ENCODE data around the gene CD109.
A peak's percentile ranks its signal among the peaks of the same experiment; 100 is the strongest.

The CD109 gene

GRCh38 chr6:73857341-73857890, 161.4 kb downstream of the CD109 start:
- Mint-ChIP-seq H3K9me3 (peaks cover 5% of the 10 kb centered on the region), H3K27me3 (ENCODE audit: low read depth) (no peaks in the 10 kb centered on the region), H3K4me1 (peaks cover 30% of the 10 kb centered on the region)

GRCh38 chr6:73858376-73858775, 162.4 kb downstream of the CD109 start:
- H3K27ac Mint-ChIP-seq = no peak overlapping the region
- no peaks in the 10 kb centered on the region for H3K27me3 Mint-ChIP-seq (ENCODE audit: low read depth)
- TF ChIP-seq CTCF (IDR thresholded peaks at IDR 0.05; ENCODE audit: unreplicated experiment in 3 of 3) = no peak
- H3K4me1 Mint-ChIP-seq = peaks cover 30% of the 10 kb centered on the region
- no peaks in the 10 kb centered on the region for H3K9me3 Mint-ChIP-seq
- no peaks in the 10 kb centered on the region for H3K36me3 Mint-ChIP-seq (ENCODE audit: low read depth)
- H3K4me3 Mint-ChIP-seq = no peak overlapping the region

More at GRCh38 chr6:73857341-73857890, 161.4 kb downstream of the CD109 start:
- Mint-ChIP-seq H3K4me3 (no peak overlapping the region), H3K36me3 (ENCODE audit: low read depth) (no peaks in the 10 kb centered on the region), H3K27ac (peak overlapping the region in 2 of 3 experiments; percentile 19 to 37)
- TF ChIP-seq CTCF (IDR thresholded peaks at IDR 0.05; ENCODE audit: unreplicated experiment in 3 of 3) = no peak

GRCh38 chr6:73860303-73860702, 164.3 kb downstream of the CD109 start:
- no peaks in the 10 kb centered on the region for H3K9me3 Mint-ChIP-seq
- H3K4me3 Mint-ChIP-seq = no peak overlapping the region
- peaks cover 23% of the 10 kb centered on the region for H3K4me1 Mint-ChIP-seq
- no peaks in the 10 kb centered on the region for H3K27me3 Mint-ChIP-seq (ENCODE audit: low read depth)
- no peak for TF ChIP-seq CTCF (IDR thresholded peaks at IDR 0.05; ENCODE audit: unreplicated experiment in 3 of 3)
- no peak overlapping the region for H3K27ac Mint-ChIP-seq
- H3K36me3 Mint-ChIP-seq (ENCODE audit: low read depth) = no peaks in the 10 kb centered on the region

GRCh38 chr6:73866305-73866704, 170.3 kb downstream of the CD109 start:
- Mint-ChIP-seq H3K36me3 (ENCODE audit: low read depth) (no peaks in the 10 kb centered on the region), H3K27ac (no peak overlapping the region), H3K4me3 (no peak overlapping the region), H3K27me3 (ENCODE audit: low read depth) (no peaks in the 10 kb centered on the region), H3K4me1 (no peaks in the 10 kb centered on the region), H3K9me3 (no peaks in the 10 kb centered on the region)
- no peak for TF ChIP-seq CTCF (IDR thresholded peaks at IDR 0.05; ENCODE audit: unreplicated experiment in 3 of 3)

GRCh38 chr6:73867411-73867810, 171.4 kb downstream of the CD109 start:
- Mint-ChIP-seq H3K4me1 (no peaks in the 10 kb centered on the region), H3K36me3 (ENCODE audit: low read depth) (no peaks in the 10 kb centered on the region), H3K27ac (peak overlapping the region in 1 of 3 experiments; percentile 35), H3K27me3 (ENCODE audit: low read depth) (no peaks in the 10 kb centered on the region), H3K4me3 (no peak overlapping the region), H3K9me3 (no peaks in the 10 kb centered on the region)
- TF ChIP-seq CTCF (IDR thresholded peaks at IDR 0.05; ENCODE audit: unreplicated experiment in 3 of 3) = no peak

GRCh38 chr6:73870907-73871306, 174.9 kb downstream of the CD109 start:
- Mint-ChIP-seq H3K27ac (peak overlapping the region in 1 of 3 experiments; percentile 28), H3K27me3 (ENCODE audit: low read depth) (no peaks in the 10 kb centered on the region), H3K4me3 (no peak overlapping the region), H3K9me3 (peaks cover 2% of the 10 kb centered on the region), H3K36me3 (ENCODE audit: low read depth) (no peaks in the 10 kb centered on the region), H3K4me1 (no peaks in the 10 kb centered on the region)
- no peak for TF ChIP-seq CTCF (IDR thresholded peaks at IDR 0.05; ENCODE audit: unreplicated experiment in 3 of 3)

All from nephron (organoid).